Fibroblast of upper back skin (primary cell): ENCODE measurements around the gene CORIN.
"Not testable (repeated sequence)": the region's sequence is repeated elsewhere in the genome, so short reads cannot be mapped to it uniquely, and the experiment has no call there.

ENCODE experiments used
- DNase-seq: peaks from one replicate; pipeline ENCODE4 v3.0.0-alpha.2; 2013

CORIN gene

GRCh38 chr4:47631161-47631560 is 206.7 kb downstream of the CORIN start:
- no peak for DNase-seq

GRCh38 chr4:47624031-47624441 is 213.8 kb downstream of the CORIN start:
- peak; percentile 95 for DNase-seq

- DNase-seq, result no peak
Observed at GRCh38 chr4:47621181-47621580, 216.7 kb downstream of the CORIN start.

- no peak for DNase-seq
Observed at GRCh38 chr4:47619691-47620090, 218.2 kb downstream of the CORIN start.

- DNase-seq, result no peak
Observed at GRCh38 chr4:47617607-47618006, 220.3 kb downstream of the CORIN start.

GRCh38 chr4:47615385-47615784 is 222.5 kb downstream of the CORIN start:
- peak; percentile 52 for DNase-seq

GRCh38 chr4:47612116-47613023 is 225.5 kb downstream of the CORIN start:
- peak; percentile 64 for DNase-seq

- DNase-seq, result no peak
Observed at GRCh38 chr4:47606482-47606881, 231.4 kb downstream of the CORIN start.

GRCh38 chr4:47598896-47599295 is 239.0 kb downstream of the CORIN start:
- DNase-seq, result no peak

- DNase-seq, result peak; percentile 36
Observed at GRCh38 chr4:47598320-47598719, 239.5 kb downstream of the CORIN start.

GRCh38 chr4:47597696-47598095 is 240.2 kb downstream of the CORIN start:
- DNase-seq, result no peak

- DNase-seq, result no peak
Observed at GRCh38 chr4:47590325-47590724, 247.5 kb downstream of the CORIN start.

GRCh38 chr4:47579235-47579634 is 258.6 kb downstream of the CORIN start:
- DNase-seq, result no peak

- DNase-seq, result no peak
Observed at GRCh38 chr4:47577779-47578553, 259.9 kb downstream of the CORIN start.

- DNase-seq, result no peak
Observed at GRCh38 chr4:47572981-47573380, 264.9 kb downstream of the CORIN start.

GRCh38 chr4:47570816-47571215 is 267.1 kb downstream of the CORIN start:
- DNase-seq, result no peak

GRCh38 chr4:47567511-47567910 is 270.4 kb downstream of the CORIN start:
- DNase-seq, result no peak

- DNase-seq, result no peak
Observed at GRCh38 chr4:47566969-47567368, 270.9 kb downstream of the CORIN start.

- no peak for DNase-seq
Observed at GRCh38 chr4:47566566-47566965, 271.3 kb downstream of the CORIN start.

- peak; percentile 40 for DNase-seq
Observed at GRCh38 chr4:47562297-47562696, 275.6 kb downstream of the CORIN start.

- DNase-seq, result no peak
Observed at GRCh38 chr4:47561331-47561730, 276.5 kb downstream of the CORIN start.

GRCh38 chr4:47560682-47561081 is 277.2 kb downstream of the CORIN start:
- DNase-seq, result peak; percentile 16

GRCh38 chr4:47557255-47557654 is 280.6 kb downstream of the CORIN start:
- DNase-seq, result no peak

GRCh38 chr4:47555920-47556319 is 281.9 kb downstream of the CORIN start:
- not testable (repeated sequence) for DNase-seq
